Stimulated activated memory B cell treated with anti-CD40 and anti-IgM and Interleukin-4, amounts not matched to agents 10 μg/mL and 1 μg/mL and 100 μg/mL, for 72 hours (primary cell): ENCODE measurements around the gene PDE6D.

ENCODE experiments used
- ATAC-seq: fragments of 150-1000 bp; cut with Tn5 transposase; 2 replicates; pipeline ENCODE4 v1.10.0; 2021
- H3K27ac Mint-ChIP-seq: one replicate; pipeline ENCODE4 v1.8.0; 2022; ENCODE audit warnings: mild to moderate bottlenecking, mixed read lengths
- H3K27me3 Mint-ChIP-seq: one replicate; pipeline ENCODE4 v1.8.0; 2022; ENCODE audit warnings: mixed read lengths
- H3K36me3 Mint-ChIP-seq: one replicate; pipeline ENCODE4 v1.8.0; 2022; ENCODE audit warnings: mixed read lengths
- H3K4me1 Mint-ChIP-seq: one replicate; pipeline ENCODE4 v1.8.0; 2022; ENCODE audit warnings: mixed read lengths
- H3K4me3 Mint-ChIP-seq: one replicate; pipeline ENCODE4 v1.8.0; 2022; ENCODE audit warnings: mild to moderate bottlenecking, moderate library complexity, mixed read lengths
- H3K9me3 Mint-ChIP-seq: one replicate; pipeline ENCODE4 v1.8.0; 2022; ENCODE audit warnings: mixed read lengths

Gene PDE6D

GRCh38 chr2:231686192-231687100 lies 94.6 kb downstream of the PDE6D start:
- no peak for ATAC-seq
- Mint-ChIP-seq H3K27ac (peak overlapping the region; percentile 75), H3K4me1 (peaks cover 42% of the 10 kb centered on the region), H3K36me3 (no peaks in the 10 kb centered on the region), H3K9me3 (no peaks in the 10 kb centered on the region), H3K4me3 (no peak overlapping the region), H3K27me3 (no peaks in the 10 kb centered on the region)

- H3K9me3 Mint-ChIP-seq, result no peaks in the 10 kb centered on the region
- no peaks in the 10 kb centered on the region for H3K36me3 Mint-ChIP-seq
- no peak for ATAC-seq
- H3K4me3 Mint-ChIP-seq, result no peak overlapping the region
- no peaks in the 10 kb centered on the region for H3K27me3 Mint-ChIP-seq
- peaks cover 45% of the 10 kb centered on the region for H3K4me1 Mint-ChIP-seq
- peak overlapping the region; percentile 92 for H3K27ac Mint-ChIP-seq
Measured at GRCh38 chr2:231685349-231686191, 95.5 kb downstream of the PDE6D start.

GRCh38 chr2:231684314-231685223 lies 96.5 kb downstream of the PDE6D start:
- Mint-ChIP-seq H3K27ac (peak overlapping the region; percentile 92), H3K36me3 (no peaks in the 10 kb centered on the region), H3K9me3 (no peaks in the 10 kb centered on the region), H3K4me3 (no peak overlapping the region), H3K27me3 (no peaks in the 10 kb centered on the region), H3K4me1 (peaks cover 55% of the 10 kb centered on the region)
- no peak for ATAC-seq

GRCh38 chr2:231683292-231684235 lies 97.5 kb downstream of the PDE6D start:
- Mint-ChIP-seq H3K4me1 (peaks cover 56% of the 10 kb centered on the region), H3K4me3 (no peak overlapping the region), H3K27me3 (no peaks in the 10 kb centered on the region), H3K9me3 (no peaks in the 10 kb centered on the region), H3K27ac (peak overlapping the region; percentile 92), H3K36me3 (no peaks in the 10 kb centered on the region)
- ATAC-seq, result no peak

GRCh38 chr2:231682603-231683291 lies 98.3 kb downstream of the PDE6D start:
- H3K4me1 Mint-ChIP-seq, result peaks cover 60% of the 10 kb centered on the region
- ATAC-seq, result no peak
- peak overlapping the region; percentile 3 for H3K4me3 Mint-ChIP-seq
- H3K27me3 Mint-ChIP-seq, result no peaks in the 10 kb centered on the region
- no peaks in the 10 kb centered on the region for H3K9me3 Mint-ChIP-seq
- H3K27ac Mint-ChIP-seq, result peak overlapping the region; percentile 92
- no peaks in the 10 kb centered on the region for H3K36me3 Mint-ChIP-seq
